ENCODE results near the gene MAN1C1.
A peak's percentile ranks its signal among the peaks of the same experiment; 100 is the strongest.
"Not testable (repeated sequence)": the region's sequence is repeated elsewhere in the genome, so short reads cannot be mapped to it uniquely, and the experiment has no call there.

Gene MAN1C1

GRCh38 chr1:25683731-25684130, 67.1 kb downstream of the MAN1C1 start:
- FAIRE-seq = no peak

GRCh38 chr1:25684216-25684965, 67.8 kb downstream of the MAN1C1 start:
- no peak for FAIRE-seq

- no peak for FAIRE-seq
These were observed 68.7 kb downstream of the MAN1C1 start for GRCh38 chr1:25685211-25685750.

- FAIRE-seq = no peak
These were observed 69.5 kb downstream of the MAN1C1 start for GRCh38 chr1:25685938-25686665.

- FAIRE-seq = no peak
These were observed 70.8 kb downstream of the MAN1C1 start for GRCh38 chr1:25687221-25688017.

GRCh38 chr1:25688390-25689119, 72.0 kb downstream of the MAN1C1 start:
- no peak for FAIRE-seq

GRCh38 chr1:25689686-25690381, 73.2 kb downstream of the MAN1C1 start:
- no peak for FAIRE-seq

- FAIRE-seq = no peak
These were observed 73.9 kb downstream of the MAN1C1 start for GRCh38 chr1:25690396-25690956.

- FAIRE-seq = no peak
These were observed 74.6 kb downstream of the MAN1C1 start for GRCh38 chr1:25691211-25691610.

- no peak for FAIRE-seq
These were observed 76.0 kb downstream of the MAN1C1 start for GRCh38 chr1:25692560-25692959.

GRCh38 chr1:25694167-25695007, 77.8 kb downstream of the MAN1C1 start:
- FAIRE-seq = no peak

GRCh38 chr1:25695090-25695770, 78.6 kb downstream of the MAN1C1 start:
- FAIRE-seq = peak; percentile 36

GRCh38 chr1:25695771-25696311, 79.2 kb downstream of the MAN1C1 start:
- FAIRE-seq = no peak

- FAIRE-seq = not testable (repeated sequence)
These were observed 80.1 kb downstream of the MAN1C1 start for GRCh38 chr1:25696643-25697042.

- FAIRE-seq = no peak
These were observed 81.0 kb downstream of the MAN1C1 start for GRCh38 chr1:25697435-25698217.

GRCh38 chr1:25698252-25698651, 81.7 kb downstream of the MAN1C1 start:
- FAIRE-seq = no peak

GRCh38 chr1:25699059-25699458, 82.5 kb downstream of the MAN1C1 start:
- not testable (repeated sequence) for FAIRE-seq

GRCh38 chr1:25699500-25700143, 83.0 kb downstream of the MAN1C1 start:
- no peak for FAIRE-seq

Data from G401.6 (cell line).